Transverse colon (tissue), 4 donors: ENCODE measurements around the gene PSTPIP2.

Experiments used
- CTCF ChIP-seq, 5 experiments: fragments of 200-600 bp in 3 of 5; fragments of 450-650 bp in 2 of 5; sonication (generic) in 3 of 5; IDR thresholded peaks; 1 replicate in 2 of 5; 2 replicates in 3 of 5; pipeline ENCODE4 v1.5.1; 2016 to 2017; ENCODE audit warnings: antibody characterized with exemption in 5 of 5, inconsistent platforms in 3 of 5, mild to moderate bottlenecking in 2 of 5, moderate library complexity in 1 of 5
- EP300 ChIP-seq: sonication (generic); formaldehyde crosslinking; IDR thresholded peaks from one replicate; pipeline ENCODE4 v1.6.1; 2017; ENCODE audit warnings: antibody characterized with exemption, low read depth
- POLR2A ChIP-seq: fragments of 450-650 bp; IDR thresholded peaks from one replicate; pipeline ENCODE4 v1.6.1; 2016; ENCODE audit warnings: antibody characterized with exemption, mild to moderate bottlenecking, moderate library complexity
- POLR2AphosphoS5 ChIP-seq, 3 donors: sonication (generic); formaldehyde crosslinking; IDR thresholded peaks; one replicate each; pipeline ENCODE4 v1.6.1; 2016; ENCODE audit warnings: antibody characterized with exemption in 3 of 3

GRCh38 chr18:45997700-45998151 lies 74.3 kb downstream of the PSTPIP2 start:
- TF ChIP-seq POLR2AphosphoS5 (IDR thresholded peaks at IDR 0.05) (no peak), POLR2A (no peak), CTCF (IDR thresholded peaks at IDR 0.05) (no peak), EP300 (no peak)
